ENCODE results near the gene STAT5A. TPM values are rescaled to one million over a fixed set of nuclear protein-coding genes. Genes with fewer than 3 reads are reported as not detected.

The STAT5A gene
- total and polyA plus RNA-seq, 9 of the 15 experiments (the other 6 are each of a cell fraction or from before 2014, with no cell fraction given) = 79.9 to 415 (median 196) TPM

DNA sequence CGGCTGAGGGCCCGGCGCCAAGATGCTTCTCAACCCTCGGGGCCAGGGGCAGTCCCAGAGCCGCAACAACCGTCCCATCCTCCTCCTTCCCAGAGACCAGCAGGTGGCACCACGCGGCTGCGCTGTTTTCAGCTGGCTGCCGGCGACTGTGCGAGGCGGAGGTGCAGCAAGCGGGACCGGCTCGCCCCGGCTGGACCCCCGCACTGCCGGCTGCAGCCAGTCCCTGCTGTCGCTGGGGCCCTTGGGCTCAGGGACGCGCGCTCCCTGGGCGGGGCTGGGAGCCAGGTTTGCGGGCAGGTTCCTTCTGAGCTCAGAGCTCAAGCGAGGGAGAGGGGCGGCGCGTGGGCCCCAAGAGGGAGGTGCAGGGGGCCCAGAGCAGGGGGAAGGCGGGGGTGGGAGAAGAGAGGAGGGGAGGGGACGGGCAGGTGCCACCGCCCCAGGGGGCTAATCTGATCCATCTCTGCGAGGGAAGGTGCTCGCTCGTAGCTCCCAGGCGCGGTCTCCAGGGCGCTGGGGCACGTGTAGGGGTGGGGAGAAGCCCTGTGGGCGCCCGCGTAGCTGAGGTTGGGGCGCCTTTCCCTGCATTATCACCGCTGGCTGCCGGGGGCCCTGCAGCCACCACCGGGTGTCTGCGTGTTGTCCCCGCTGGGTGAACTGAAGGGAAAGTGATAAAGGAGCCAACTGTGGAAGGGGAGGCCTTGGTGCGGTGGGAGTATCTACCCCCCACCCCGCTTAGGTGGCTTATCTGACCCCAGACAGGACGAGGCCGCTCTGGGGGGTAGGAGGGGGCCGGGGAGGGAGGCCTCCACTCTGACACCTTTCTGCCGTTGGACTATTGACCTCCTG, 24.2 kb downstream of the STAT5A start (continued):
- TF ChIP-seq HNRNPK (IDR thresholded peaks at IDR 0.05; ENCODE audit: low read depth, low read length, poor library complexity, severe bottlenecking) (peak; percentile 81), CSDE1 (IDR thresholded peaks at IDR 0.05) (no peak), ZNF146 (CRISPR knock-in tag; IDR thresholded peaks at IDR 0.05; ENCODE audit: unreplicated experiment) (no peak), RBM17 (IDR thresholded peaks at IDR 0.05; ENCODE audit: borderline replicate concordance, low read depth, low read length) (no peak), JUNB (CRISPR knock-in tag; conservative IDR thresholded peaks at IDR 0.05) (no peak), ZNF695 (CRISPR knock-in tag; IDR thresholded peaks at IDR 0.05) (no peak), KLF10 (CRISPR knock-in tag; IDR thresholded peaks at IDR 0.05) (no peak; the same call in 1 of the 2 replicates), BRF1 (IDR thresholded peaks at IDR 0.05; ENCODE audit: borderline replicate concordance, extremely low read depth, insufficient read length) (no peak), POLR2AphosphoS5 (IDR thresholded peaks at IDR 0.05; ENCODE audit: control insufficient read depth, insufficient read depth, low read depth, low read length) (peak; percentile 93), DPF2 (IDR thresholded peaks at IDR 0.05) (peak; percentile 89), MEIS2 (IDR thresholded peaks at IDR 0.05; ENCODE audit: partially characterized antibody) (peak; percentile 37), NR2F6 (CRISPR knock-in tag; IDR thresholded peaks at IDR 0.05) (0 out of 2 replicates have a peak, but pooled peaks have one; percentile 13)
- TF ChIP-seq, protein P1, sequence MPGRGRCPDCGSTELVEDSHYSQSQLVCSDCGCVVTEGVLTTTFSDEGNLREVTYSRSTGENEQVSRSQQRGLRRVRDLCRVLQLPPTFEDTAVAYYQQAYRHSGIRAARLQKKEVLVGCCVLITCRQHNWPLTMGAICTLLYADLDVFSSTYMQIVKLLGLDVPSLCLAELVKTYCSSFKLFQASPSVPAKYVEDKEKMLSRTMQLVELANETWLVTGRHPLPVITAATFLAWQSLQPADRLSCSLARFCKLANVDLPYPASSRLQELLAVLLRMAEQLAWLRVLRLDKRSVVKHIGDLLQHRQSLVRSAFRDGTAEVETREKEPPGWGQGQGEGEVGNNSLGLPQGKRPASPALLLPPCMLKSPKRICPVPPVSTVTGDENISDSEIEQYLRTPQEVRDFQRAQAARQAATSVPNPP (IDR thresholded peaks at IDR 0.05; ENCODE audit: borderline replicate concordance, insufficient read depth, insufficient read length) = no peak
- TF ChIP-seq, protein P2, sequence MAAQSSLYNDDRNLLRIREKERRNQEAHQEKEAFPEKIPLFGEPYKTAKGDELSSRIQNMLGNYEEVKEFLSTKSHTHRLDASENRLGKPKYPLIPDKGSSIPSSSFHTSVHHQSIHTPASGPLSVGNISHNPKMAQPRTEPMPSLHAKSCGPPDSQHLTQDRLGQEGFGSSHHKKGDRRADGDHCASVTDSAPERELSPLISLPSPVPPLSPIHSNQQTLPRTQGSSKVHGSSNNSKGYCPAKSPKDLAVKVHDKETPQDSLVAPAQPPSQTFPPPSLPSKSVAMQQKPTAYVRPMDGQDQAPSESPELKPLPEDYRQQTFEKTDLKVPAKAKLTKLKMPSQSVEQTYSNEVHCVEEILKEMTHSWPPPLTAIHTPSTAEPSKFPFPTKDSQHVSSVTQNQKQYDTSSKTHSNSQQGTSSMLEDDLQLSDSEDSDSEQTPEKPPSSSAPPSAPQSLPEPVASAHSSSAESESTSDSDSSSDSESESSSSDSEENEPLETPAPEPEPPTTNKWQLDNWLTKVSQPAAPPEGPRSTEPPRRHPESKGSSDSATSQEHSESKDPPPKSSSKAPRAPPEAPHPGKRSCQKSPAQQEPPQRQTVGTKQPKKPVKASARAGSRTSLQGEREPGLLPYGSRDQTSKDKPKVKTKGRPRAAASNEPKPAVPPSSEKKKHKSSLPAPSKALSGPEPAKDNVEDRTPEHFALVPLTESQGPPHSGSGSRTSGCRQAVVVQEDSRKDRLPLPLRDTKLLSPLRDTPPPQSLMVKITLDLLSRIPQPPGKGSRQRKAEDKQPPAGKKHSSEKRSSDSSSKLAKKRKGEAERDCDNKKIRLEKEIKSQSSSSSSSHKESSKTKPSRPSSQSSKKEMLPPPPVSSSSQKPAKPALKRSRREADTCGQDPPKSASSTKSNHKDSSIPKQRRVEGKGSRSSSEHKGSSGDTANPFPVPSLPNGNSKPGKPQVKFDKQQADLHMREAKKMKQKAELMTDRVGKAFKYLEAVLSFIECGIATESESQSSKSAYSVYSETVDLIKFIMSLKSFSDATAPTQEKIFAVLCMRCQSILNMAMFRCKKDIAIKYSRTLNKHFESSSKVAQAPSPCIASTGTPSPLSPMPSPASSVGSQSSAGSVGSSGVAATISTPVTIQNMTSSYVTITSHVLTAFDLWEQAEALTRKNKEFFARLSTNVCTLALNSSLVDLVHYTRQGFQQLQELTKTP (IDR thresholded peaks at IDR 0.05; ENCODE audit: low read depth in 1 of 2, partially characterized antibody in 2 of 2) = peak; percentile 48 to 50
- TF ChIP-seq, protein P3, sequence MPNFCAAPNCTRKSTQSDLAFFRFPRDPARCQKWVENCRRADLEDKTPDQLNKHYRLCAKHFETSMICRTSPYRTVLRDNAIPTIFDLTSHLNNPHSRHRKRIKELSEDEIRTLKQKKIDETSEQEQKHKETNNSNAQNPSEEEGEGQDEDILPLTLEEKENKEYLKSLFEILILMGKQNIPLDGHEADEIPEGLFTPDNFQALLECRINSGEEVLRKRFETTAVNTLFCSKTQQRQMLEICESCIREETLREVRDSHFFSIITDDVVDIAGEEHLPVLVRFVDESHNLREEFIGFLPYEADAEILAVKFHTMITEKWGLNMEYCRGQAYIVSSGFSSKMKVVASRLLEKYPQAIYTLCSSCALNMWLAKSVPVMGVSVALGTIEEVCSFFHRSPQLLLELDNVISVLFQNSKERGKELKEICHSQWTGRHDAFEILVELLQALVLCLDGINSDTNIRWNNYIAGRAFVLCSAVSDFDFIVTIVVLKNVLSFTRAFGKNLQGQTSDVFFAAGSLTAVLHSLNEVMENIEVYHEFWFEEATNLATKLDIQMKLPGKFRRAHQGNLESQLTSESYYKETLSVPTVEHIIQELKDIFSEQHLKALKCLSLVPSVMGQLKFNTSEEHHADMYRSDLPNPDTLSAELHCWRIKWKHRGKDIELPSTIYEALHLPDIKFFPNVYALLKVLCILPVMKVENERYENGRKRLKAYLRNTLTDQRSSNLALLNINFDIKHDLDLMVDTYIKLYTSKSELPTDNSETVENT (CRISPR knock-in tag; IDR thresholded peaks at IDR 0.05) = peak; percentile 63
- TF ChIP-seq, protein P4, sequence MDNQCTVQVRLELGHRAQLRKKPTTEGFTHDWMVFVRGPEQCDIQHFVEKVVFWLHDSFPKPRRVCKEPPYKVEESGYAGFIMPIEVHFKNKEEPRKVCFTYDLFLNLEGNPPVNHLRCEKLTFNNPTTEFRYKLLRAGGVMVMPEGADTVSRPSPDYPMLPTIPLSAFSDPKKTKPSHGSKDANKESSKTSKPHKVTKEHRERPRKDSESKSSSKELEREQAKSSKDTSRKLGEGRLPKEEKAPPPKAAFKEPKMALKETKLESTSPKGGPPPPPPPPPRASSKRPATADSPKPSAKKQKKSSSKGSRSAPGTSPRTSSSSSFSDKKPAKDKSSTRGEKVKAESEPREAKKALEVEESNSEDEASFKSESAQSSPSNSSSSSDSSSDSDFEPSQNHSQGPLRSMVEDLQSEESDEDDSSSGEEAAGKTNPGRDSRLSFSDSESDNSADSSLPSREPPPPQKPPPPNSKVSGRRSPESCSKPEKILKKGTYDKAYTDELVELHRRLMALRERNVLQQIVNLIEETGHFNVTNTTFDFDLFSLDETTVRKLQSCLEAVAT (IDR thresholded peaks at IDR 0.05) = peak; percentile 13 to 27; a peak in 1 of 4 replicates

Measured in K562 (cell line).